Measurements from ENCODE around the gene SEC14L5. TPM values are rescaled to one million over a fixed set of nuclear protein-coding genes. Genes with fewer than 3 reads are reported as not detected.

Gene SEC14L5
- total RNA-seq = 0.17 TPM in 1 of 2 replicates, not detected in the other

DNA sequence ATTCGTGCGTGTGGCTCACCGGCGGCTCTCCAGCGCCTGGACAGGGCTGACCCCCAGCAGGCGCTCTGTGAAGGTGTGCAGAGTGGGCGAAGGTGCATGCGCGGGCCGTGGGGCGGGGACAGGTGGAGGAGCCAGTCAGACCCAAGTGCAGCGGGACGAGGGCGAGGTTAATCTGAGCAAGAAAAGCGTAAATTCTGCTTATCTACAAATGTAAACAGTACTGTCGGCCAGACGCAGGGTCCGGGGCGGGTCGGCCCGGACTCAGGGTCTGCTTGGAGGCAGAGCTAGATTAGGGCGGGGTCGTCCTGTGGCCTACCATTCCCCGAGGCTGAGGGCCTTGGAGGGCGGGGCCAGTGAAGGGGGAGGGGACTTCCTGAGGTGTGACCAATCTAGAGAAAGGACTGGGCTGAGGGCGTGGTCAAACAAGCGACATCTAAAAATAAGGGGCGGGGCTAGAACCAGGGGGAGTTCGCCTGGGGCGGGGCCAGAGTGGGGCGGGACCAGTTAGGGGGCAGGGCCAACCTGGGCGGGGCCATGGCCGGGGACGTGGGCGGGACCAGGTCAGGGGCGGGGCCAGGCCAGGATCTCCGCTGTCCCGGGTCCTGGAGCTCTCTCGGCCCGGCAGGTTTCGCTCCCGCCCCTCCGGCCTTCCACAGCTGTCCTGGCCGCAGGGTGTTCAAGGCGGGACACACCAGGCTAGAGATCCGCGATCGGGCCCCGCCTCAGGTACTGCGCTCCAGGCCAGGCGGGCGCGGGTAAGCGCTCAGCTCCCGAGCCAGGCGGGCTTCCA, at the start of gene SEC14L5:
SEC14L5 (plus strand) TSS at position 611 of the 790 bp plus-strand sequence. CDS start 994 bp downstream, outside the sequence.

DNA sequence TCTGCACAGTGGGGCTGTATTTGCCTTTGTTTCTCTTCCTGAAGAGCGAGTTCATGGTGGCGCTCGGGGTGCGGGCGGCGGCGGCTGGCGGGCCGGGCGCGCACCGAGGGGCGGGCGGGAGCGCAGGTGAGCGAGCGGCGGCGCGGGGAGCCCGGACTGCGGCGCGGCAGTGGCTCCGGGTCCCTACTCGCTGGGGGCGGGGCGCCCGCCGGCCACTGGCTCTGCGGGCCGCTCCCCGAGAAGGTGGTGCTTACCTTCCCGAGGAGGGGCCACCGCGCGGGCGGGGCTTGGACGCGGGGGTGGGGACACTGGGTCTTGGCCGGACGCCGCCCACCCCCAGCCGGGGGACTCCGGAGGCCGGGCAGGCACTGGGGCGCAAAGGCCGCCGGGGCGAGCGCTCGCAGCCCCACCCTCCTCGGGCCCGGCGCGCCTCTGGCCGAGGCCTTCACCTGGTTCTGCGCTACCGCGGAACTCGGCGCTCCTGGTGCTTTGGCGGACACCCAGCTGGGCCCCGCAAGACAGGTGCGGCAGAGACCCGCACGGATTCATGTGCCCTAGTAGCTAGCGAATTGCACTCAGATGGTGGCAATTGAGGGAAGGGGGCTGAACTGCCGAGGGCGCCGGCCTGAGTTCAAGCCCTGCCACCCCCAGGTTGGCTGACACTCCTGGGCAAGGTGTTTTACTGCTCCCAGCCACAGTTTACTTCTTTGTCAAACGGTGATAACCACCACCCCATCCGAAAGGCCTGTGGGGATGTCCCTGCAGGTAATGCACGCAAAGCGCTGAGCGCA, 20.9 kb upstream of the SEC14L5 start, which contains the start of gene PPL:
PPL (minus strand) TSS at position 158 of the 791 bp plus-strand sequence; CDS start at position 55, 103 bp downstream.

DNA sequence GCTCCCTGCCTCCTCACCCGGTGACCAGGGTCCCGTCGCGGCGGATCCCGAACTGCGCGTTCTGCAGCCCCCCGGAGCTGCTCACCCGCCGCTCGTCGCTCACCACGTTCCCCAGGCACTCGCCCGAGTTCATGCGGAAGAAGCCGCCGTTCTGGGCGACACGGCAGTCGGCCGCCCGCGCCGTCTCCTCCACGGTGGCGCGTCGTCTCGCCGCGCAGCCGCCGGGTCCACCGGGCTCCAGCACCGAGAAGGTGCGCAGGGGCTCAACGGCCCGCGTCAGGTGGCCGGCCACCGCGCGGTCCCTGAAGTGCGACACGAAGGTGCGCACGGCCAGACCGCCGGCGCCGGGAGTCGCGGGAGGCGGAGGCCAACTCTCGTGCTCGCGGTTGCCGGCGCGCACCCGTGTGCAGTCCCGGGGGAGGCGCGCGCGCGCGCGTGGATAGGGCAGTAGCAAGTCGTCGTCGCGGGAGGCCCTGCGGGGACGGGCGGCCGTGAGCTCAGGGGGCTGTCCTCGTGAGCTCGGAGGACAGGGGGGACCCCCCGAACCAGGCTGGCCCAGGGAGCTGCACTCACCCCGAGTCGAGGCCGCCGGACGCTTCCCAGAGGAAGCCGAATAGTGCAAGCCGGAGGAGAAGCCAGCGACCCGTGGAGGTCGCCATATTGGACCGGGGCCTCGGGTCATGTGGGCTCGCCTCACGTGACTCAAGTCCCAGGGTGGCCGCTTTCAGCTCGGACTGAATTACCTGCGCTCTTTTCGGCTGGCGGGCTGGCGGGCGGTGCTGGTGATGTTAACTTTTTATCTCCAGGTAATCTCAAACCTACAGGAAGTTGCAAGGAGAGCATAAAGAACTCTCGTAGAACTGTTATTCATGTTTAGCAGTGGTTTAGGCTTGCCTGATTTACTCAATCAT, 75.4 kb downstream of the SEC14L5 start, which contains the start of gene NAGPA:
NAGPA (minus strand) TSS at position 680 of the 911 bp plus-strand sequence; CDS start at position 659, 21 bp downstream.

DNA sequence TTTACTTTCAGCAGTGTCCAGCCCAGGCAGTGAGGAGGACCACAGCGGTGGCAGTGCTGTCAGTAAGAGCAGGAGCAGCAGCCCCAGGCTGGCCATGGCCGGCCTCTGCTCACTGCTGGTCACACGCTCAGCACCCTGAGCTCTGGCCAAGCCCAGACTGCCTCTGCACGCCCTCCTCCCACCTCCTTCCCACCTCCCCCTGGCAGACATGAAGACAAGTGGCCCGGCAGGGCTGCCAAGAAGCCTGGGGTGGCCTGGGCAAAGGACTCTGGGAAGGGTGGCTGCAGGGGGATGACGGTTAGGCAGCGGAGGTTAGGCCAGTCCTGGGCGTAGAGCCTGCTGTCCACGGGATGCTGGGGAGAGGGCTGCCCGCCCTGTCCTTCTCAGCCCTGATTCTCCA, 107.7 kb downstream of the SEC14L5 start, which contains the start of gene C16orf89:
C16orf89 (minus strand) TSS at position 144 of the 400 bp plus-strand sequence; CDS start at position 96, 48 bp downstream.

Other genes starting within 250 kb of the SEC14L5 start
- 10.4 and 10.8 TPM in 2 replicates for gene ANKS3, start 224.1 kb upstream of the SEC14L5 start, total RNA-seq
- 0.30 and 1.5 TPM in 2 replicates for gene DNAAF8, start 223.8 kb upstream of the SEC14L5 start, total RNA-seq
- 7.9 and 8.6 TPM in 2 replicates for gene ZNF500, start 191.2 kb upstream of the SEC14L5 start, total RNA-seq
- not detected in 2 replicates for gene SEPTIN12, start 170.0 kb upstream of the SEC14L5 start, total RNA-seq
- gene SMIM22, start 163.0 kb upstream of the SEC14L5 start, total RNA-seq = not detected in 2 replicates
- 18.3 and 27.1 TPM in 2 replicates for gene ROGDI, start 155.7 kb upstream of the SEC14L5 start, total RNA-seq
- gene GLYR1, start 111.0 kb upstream of the SEC14L5 start, total RNA-seq = 39.5 and 44.4 TPM in 2 replicates
- gene UBN1, start 110.8 kb upstream of the SEC14L5 start, total RNA-seq = 16.1 and 18.0 TPM in 2 replicates
- 4.8 and 6.9 TPM in 2 replicates for gene PPL, start 21.2 kb upstream of the SEC14L5 start, total RNA-seq
- 18.3 and 26.7 TPM in 2 replicates for gene NAGPA, start 75.6 kb downstream of the SEC14L5 start, total RNA-seq
- 0.15 and 0.17 TPM in 2 replicates for gene C16orf89, start 107.6 kb downstream of the SEC14L5 start, total RNA-seq
- 33.6 and 35.1 TPM in 2 replicates for gene ALG1, start 113.5 kb downstream of the SEC14L5 start, total RNA-seq
- 15.9 and 19.5 TPM in 2 replicates for gene EEF2KMT, start 139.5 kb downstream of the SEC14L5 start, total RNA-seq

All from bronchus fibroblast of lung (primary cell).